Sigmoid colon (tissue), 7 donors: ENCODE data around the gene KREMEN1. TPM values are rescaled to one million over a fixed set of nuclear protein-coding genes. Genes with fewer than 3 reads are reported as not detected.
A peak's percentile ranks its signal among the peaks of the same experiment; 100 is the strongest.

Source experiments
- DNase-seq: peaks from one replicate; pipeline ENCODE4 v3.0.0-alpha.2; 2019
- H3K27ac ChIP-seq, 4 donors: fragments of 200-600 bp; sonication (generic); one replicate each; pipeline ENCODE4 v1.5.1; 2016 to 2019; ENCODE audit warnings: mild to moderate bottlenecking in 1 of 4
- H3K27me3 ChIP-seq, 3 donors: fragments of 200-600 bp; sonication (generic); one replicate each; pipeline ENCODE4 v1.5.1; 2019; ENCODE audit warnings: mild to moderate bottlenecking in 1 of 3
- H3K36me3 ChIP-seq, 4 donors: fragments of 200-600 bp; sonication (generic); one replicate each; pipeline ENCODE4 v1.5.1; 2016 to 2019
- H3K4me1 ChIP-seq, 4 donors: fragments of 200-600 bp; sonication (generic); one replicate each; pipeline ENCODE4 v1.5.1; 2017 to 2019
- H3K4me3 ChIP-seq, 4 donors: fragments of 200-600 bp; sonication (generic); one replicate each; pipeline ENCODE4 v1.5.1; 2017 to 2019; ENCODE audit warnings: mild to moderate bottlenecking in 2 of 4, moderate library complexity in 1 of 4
- H3K9me3 ChIP-seq, 4 donors: fragments of 200-600 bp in 3 of 4; sonication (generic) in 3 of 4; one replicate each; pipeline versions ENCODE4 v1.5.1 to v1.6.1; 2013 to 2019
- EP300 ChIP-seq, 4 donors: sonication (generic); formaldehyde crosslinking; IDR thresholded peaks; one replicate each; pipeline ENCODE4 v1.6.1; 2017; ENCODE audit warnings: antibody characterized with exemption in 4 of 4
- POLR2A ChIP-seq, 2 donors: fragments of 450-650 bp; IDR thresholded peaks; one replicate each; pipeline ENCODE4 v1.6.1; 2016; ENCODE audit warnings: antibody characterized with exemption in 2 of 2, mild to moderate bottlenecking in 2 of 2, moderate library complexity in 2 of 2
- POLR2AphosphoS5 ChIP-seq, 4 donors: sonication (generic); formaldehyde crosslinking; IDR thresholded peaks; one replicate each; pipeline ENCODE4 v1.6.1; 2017; ENCODE audit warnings: antibody characterized with exemption in 4 of 4
- WGBS, 2 donors: extraction: QIAGEN DNeasy Blood & Tissue Kit; methylation state at CpG; one replicate each; pipeline ENCODE4 v1.1.7; 2013; 5-methylcytosine and 5-hydroxymethylcytosine counted together
- intact Hi-C: fragments of 100-400 bp; cut with DNase I; formaldehyde crosslinking; loops from one replicate; pipeline ENCODE4 v1.15.1; 2023
- polyA plus RNA-seq, 3 donors: library from polyadenylated mRNA; stranded (reverse); fragments of 200-250 nt; gene quantifications; one replicate each; pipeline ENCODE4 v1.2.3, GENCODE V29; 2013
- total RNA-seq, 4 donors: library from RNA; depleted of rRNA; stranded (reverse); fragments of >200 nt; gene quantifications; one replicate each; pipeline ENCODE4 v1.1.0, GENCODE V29; 2016
- TF ChIP-seq, protein P1 (sequence below), 4 experiments: fragments of 450-650 bp in 3 of 4; fragments of 200-600 bp in 1 of 4; IDR thresholded peaks; one replicate each; pipeline ENCODE4 v1.5.1; 2016 to 2019; ENCODE audit warnings: antibody characterized with exemption in 4 of 4, mild to moderate bottlenecking in 3 of 4, moderate library complexity in 2 of 4
- donor health status: healthy with polysubstance abuse.
- donor health status: Bipolar disorder and iron deficiency.
- donor health status: healthy.

Gene KREMEN1
- total and polyA plus RNA-seq, 7 donors, result 4.2 to 13.2 (median 6.7) TPM

DNA sequence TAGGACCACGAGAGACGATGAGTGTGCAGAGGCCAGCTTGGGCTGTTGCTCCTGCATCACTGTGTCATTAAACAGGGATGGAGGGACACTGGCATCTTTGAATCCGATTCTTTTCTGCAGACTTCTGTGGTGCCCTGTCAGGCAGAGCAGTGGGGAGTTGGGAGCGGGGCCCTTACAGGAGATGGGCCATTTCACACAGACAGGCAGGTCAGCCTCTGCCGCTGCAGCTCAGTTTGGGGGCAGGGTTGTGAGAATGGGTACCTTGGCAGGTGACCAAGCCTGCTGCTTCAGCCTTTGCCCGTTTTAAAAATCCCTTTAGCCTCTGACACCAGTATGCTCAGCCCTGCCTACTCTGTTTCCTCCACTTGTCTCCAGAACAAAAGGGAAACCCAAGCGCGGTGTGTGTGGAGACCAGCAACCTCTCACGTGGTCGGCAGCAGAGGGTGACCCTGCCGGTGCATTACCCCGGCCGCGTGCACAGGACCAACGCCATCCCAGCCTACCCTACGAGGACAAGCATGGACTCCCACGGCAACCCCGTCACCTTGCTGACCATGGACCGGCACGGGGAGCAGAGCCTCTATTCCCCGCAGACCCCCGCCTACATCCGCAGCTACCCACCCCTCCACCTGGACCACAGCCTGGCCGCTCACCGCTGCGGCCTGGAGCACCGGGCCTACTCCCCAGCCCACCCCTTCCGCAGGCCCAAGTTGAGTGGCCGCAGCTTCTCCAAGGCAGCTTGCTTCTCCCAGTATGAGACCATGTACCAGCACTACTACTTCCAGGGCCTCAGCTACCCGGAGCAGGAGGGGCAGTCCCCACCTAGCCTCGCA is 23.8 kb upstream of the KREMEN1 start:
- H3K27me3 ChIP-seq, result no peaks in the 10 kb centered on the region
- no peak overlapping the region for H3K27ac ChIP-seq
- no peaks in the 10 kb centered on the region for H3K9me3 ChIP-seq
- DNase-seq, result no peak
- H3K4me3 ChIP-seq, result no peak overlapping the region
- TF ChIP-seq POLR2A (IDR thresholded peaks at IDR 0.05), result no peak
- TF ChIP-seq, protein P1, sequence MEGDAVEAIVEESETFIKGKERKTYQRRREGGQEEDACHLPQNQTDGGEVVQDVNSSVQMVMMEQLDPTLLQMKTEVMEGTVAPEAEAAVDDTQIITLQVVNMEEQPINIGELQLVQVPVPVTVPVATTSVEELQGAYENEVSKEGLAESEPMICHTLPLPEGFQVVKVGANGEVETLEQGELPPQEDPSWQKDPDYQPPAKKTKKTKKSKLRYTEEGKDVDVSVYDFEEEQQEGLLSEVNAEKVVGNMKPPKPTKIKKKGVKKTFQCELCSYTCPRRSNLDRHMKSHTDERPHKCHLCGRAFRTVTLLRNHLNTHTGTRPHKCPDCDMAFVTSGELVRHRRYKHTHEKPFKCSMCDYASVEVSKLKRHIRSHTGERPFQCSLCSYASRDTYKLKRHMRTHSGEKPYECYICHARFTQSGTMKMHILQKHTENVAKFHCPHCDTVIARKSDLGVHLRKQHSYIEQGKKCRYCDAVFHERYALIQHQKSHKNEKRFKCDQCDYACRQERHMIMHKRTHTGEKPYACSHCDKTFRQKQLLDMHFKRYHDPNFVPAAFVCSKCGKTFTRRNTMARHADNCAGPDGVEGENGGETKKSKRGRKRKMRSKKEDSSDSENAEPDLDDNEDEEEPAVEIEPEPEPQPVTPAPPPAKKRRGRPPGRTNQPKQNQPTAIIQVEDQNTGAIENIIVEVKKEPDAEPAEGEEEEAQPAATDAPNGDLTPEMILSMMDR (IDR thresholded peaks at IDR 0.05), result no peak
- no peak for TF ChIP-seq EP300 (IDR thresholded peaks at IDR 0.05)
- TF ChIP-seq POLR2AphosphoS5 (IDR thresholded peaks at IDR 0.05), result no peak
- H3K4me1 ChIP-seq, result peaks cover 0 to 5% (median 3%) of the 10 kb centered on the region in 4 donors
- H3K36me3 ChIP-seq, result peaks cover 11 to 73% (median 30%) of the 10 kb centered on the region in 4 donors
- intact Hi-C loops, result no loop called here
- 94 to 95% methylated on average over 31 of the region's 31 CpGs for WGBS, 2 donors

DNA sequence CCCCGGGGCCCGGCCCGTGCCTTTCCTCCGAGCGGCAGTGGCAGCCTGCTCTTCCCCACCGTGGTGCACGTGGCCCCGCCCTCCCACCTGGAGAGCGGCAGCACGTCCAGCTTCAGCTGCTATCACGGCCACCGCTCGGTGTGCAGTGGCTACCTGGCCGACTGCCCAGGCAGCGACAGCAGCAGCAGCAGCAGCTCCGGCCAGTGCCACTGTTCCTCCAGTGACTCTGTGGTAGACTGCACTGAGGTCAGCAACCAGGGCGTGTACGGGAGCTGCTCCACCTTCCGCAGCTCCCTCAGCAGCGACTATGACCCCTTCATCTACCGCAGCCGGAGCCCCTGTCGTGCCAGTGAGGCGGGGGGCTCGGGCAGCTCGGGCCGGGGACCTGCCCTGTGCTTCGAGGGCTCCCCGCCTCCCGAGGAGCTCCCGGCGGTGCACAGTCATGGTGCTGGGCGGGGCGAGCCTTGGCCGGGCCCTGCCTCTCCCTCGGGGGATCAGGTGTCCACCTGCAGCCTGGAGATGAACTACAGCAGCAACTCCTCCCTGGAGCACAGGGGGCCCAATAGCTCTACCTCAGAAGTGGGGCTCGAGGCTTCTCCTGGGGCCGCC is 23.1 kb upstream of the KREMEN1 start:
- DNase-seq, result no peak

DNA sequence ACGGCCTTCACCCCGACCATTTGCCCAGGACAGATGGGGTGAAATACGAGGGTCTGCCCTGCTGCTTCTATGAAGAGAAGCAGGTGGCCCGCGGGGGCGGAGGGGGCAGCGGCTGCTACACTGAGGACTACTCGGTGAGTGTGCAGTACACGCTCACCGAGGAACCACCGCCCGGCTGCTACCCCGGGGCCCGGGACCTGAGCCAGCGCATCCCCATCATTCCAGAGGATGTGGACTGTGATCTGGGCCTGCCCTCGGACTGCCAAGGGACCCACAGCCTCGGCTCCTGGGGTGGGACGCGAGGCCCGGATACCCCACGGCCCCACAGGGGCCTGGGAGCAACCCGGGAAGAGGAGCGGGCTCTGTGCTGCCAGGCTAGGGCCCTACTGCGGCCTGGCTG is 22.4 kb upstream of the KREMEN1 start:
- TF ChIP-seq POLR2AphosphoS5 (IDR thresholded peaks at IDR 0.05) (no peak), EP300 (IDR thresholded peaks at IDR 0.05) (no peak), POLR2A (IDR thresholded peaks at IDR 0.05) (no peak)
- TF ChIP-seq, protein P1 (IDR thresholded peaks at IDR 0.05), result no peak
- Histone ChIP-seq H3K36me3 (peaks cover 11 to 59% (median 30%) of the 10 kb centered on the region in 4 donors), H3K4me3 (no peak overlapping the region), H3K4me1 (no peaks in the 10 kb centered on the region), H3K27ac (no peak overlapping the region), H3K9me3 (no peaks in the 10 kb centered on the region), H3K27me3 (no peaks in the 10 kb centered on the region)
- 92 to 94% methylated on average over 24 of the region's 24 CpGs for WGBS, 2 donors
- intact Hi-C loops, result no loop called here
- no peak for DNase-seq

More for the DNA sequence above, 23.1 kb upstream of the KREMEN1 start:
- Histone ChIP-seq H3K9me3 (no peaks in the 10 kb centered on the region), H3K27ac (no peak overlapping the region), H3K4me1 (no peaks in the 10 kb centered on the region), H3K36me3 (peaks cover 11 to 65% (median 30%) of the 10 kb centered on the region in 4 donors), H3K27me3 (no peaks in the 10 kb centered on the region), H3K4me3 (no peak overlapping the region)
- intact Hi-C loops, result no loop called here
- no peak for TF ChIP-seq POLR2A (IDR thresholded peaks at IDR 0.05)
- no peak for TF ChIP-seq POLR2AphosphoS5 (IDR thresholded peaks at IDR 0.05)
- TF ChIP-seq, protein P1 (IDR thresholded peaks at IDR 0.05), result no peak
- no peak for TF ChIP-seq EP300 (IDR thresholded peaks at IDR 0.05)
- WGBS, 2 donors, result 82 to 87% methylated on average over 38 of the region's 38 CpGs

DNA sequence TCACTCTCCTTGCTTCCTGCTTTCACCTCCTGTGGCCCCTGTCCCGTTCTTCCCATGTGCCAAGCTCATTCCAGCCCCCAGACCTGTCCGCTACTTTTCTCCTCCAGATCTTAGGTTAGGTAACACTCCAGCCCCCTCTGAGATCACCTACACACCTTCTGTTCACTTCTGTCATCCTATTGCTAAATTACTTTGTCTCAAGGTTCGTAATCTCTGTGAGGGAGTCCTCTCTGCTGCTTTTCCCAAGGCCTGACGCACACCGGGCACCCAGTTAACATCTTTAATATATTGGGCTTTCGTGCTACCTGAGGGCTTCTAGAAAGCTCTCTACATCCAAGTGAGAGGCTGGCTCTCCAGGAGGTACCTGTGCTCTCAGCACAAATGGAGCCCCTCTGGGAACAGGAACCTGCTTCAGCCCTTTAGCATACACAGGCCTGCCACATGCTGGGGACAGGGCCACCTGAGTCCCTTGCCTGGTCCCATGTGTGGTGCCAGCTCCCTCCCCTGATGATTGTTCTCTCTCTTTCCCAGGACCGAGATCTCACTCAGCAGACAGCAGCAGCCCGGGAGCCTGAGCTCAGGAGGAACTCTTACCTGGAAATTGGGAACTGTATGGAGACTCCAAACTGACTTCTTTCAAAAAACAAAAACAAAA is 19.7 kb upstream of the KREMEN1 start:
- Histone ChIP-seq H3K9me3 (no peaks in the 10 kb centered on the region), H3K27me3 (no peaks in the 10 kb centered on the region), H3K27ac (no peak overlapping the region), H3K4me3 (no peak overlapping the region), H3K4me1 (no peaks in the 10 kb centered on the region), H3K36me3 (peaks cover 11 to 31% (median 20%) of the 10 kb centered on the region in 4 donors)
- intact Hi-C loops, result no loop called here
- WGBS, 2 donors, result 93 to 94% methylated on average over 8 of the region's 8 CpGs
- no peak for TF ChIP-seq POLR2AphosphoS5 (IDR thresholded peaks at IDR 0.05)
- TF ChIP-seq POLR2A (IDR thresholded peaks at IDR 0.05), result no peak
- TF ChIP-seq EP300 (IDR thresholded peaks at IDR 0.05), result no peak
- DNase-seq, result peak; percentile 33
